Measurements from ENCODE around the gene MYD88.
A peak's percentile ranks its signal among the peaks of the same experiment; 100 is the strongest.
"Not testable (repeated sequence)": the region's sequence is repeated elsewhere in the genome, so short reads cannot be mapped to it uniquely, and the experiment has no call there.

The MYD88 gene

DNA sequence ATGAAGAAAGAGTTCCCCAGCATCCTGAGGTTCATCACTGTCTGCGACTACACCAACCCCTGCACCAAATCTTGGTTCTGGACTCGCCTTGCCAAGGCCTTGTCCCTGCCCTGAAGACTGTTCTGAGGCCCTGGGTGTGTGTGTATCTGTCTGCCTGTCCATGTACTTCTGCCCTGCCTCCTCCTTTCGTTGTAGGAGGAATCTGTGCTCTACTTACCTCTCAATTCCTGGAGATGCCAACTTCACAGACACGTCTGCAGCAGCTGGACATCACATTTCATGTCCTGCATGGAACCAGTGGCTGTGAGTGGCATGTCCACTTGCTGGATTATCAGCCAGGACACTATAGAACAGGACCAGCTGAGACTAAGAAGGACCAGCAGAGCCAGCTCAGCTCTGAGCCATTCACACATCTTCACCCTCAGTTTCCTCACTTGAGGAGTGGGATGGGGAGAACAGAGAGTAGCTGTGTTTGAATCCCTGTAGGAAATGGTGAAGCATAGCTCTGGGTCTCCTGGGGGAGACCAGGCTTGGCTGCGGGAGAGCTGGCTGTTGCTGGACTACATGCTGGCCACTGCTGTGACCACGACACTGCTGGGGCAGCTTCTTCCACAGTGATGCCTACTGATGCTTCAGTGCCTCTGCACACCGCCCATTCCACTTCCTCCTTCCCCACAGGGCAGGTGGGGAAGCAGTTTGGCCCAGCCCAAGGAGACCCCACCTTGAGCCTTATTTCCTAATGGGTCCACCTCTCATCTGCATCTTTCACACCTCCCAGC, 2.9 kb downstream of the MYD88 start:
- no peak for FAIRE-seq

GRCh38 chr3:38141952-38142273, 3.5 kb downstream of the MYD88 start:
- DNase-seq (ENCODE audit: low spot score) (peak; percentile 40), FAIRE-seq (no peak)

More for the DNA sequence above, 2.9 kb downstream of the MYD88 start:
- no peak for DNase-seq (ENCODE audit: low spot score)

- FAIRE-seq (no peak), DNase-seq (ENCODE audit: low spot score) (no peak)
Observed at GRCh38 chr3:38142959-38143358, 4.5 kb downstream of the MYD88 start.

DNA sequence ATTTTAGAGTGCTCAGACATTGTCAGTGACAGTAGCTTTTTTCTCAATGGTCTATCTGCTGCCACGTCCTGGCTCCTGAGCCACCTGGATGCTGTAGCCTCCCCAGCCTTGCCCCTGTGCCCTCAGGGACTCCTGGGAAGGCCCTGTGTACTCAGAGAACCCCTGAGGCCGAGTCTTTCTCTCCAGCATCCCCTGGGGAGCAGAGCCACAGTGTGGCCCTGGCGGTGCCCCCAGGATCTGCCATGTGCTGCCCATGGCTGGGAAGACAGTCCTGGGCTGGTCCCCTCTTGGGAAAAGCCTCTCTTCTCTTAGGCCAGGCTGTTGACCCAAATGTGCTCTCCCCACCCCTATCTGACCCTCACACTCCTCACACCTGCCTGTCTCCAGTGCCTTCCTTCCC, 5.0 kb downstream of the MYD88 start:
- FAIRE-seq: no peak

GRCh38 chr3:38146504-38146903, 8.0 kb downstream of the MYD88 start:
- DNase-seq (ENCODE audit: low spot score): no peak
- FAIRE-seq: no peak

More for the DNA sequence above, 5.0 kb downstream of the MYD88 start:
- no peak for DNase-seq (ENCODE audit: low spot score)

- FAIRE-seq (no peak), DNase-seq (ENCODE audit: low spot score) (no peak)
Observed at GRCh38 chr3:38147421-38147820, 9.0 kb downstream of the MYD88 start.

- FAIRE-seq: no peak
- no peak for DNase-seq (ENCODE audit: low spot score)
Observed at GRCh38 chr3:38148311-38148882, 9.9 kb downstream of the MYD88 start.

DNA sequence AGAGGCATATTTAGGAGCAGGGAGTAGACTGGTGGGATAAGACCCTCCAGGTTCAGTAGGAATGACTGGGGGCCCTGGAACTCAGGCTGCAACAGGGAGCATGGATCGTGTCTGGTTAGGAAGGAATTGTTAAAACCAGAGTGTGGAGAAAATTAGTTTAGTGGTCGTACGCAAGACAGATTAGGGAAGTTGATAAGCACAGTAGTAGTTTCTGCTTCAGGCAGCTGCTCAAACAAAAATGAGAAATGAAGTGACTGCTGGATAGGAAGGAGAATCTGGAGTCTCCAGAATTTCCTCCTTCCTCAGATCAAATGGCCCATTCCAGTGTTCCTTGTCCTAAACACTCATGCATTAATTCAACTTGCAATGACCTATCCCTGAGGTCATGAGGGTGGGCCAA, 11.2 kb downstream of the MYD88 start:
- no peak for FAIRE-seq
- no peak for DNase-seq (ENCODE audit: low spot score)

DNA sequence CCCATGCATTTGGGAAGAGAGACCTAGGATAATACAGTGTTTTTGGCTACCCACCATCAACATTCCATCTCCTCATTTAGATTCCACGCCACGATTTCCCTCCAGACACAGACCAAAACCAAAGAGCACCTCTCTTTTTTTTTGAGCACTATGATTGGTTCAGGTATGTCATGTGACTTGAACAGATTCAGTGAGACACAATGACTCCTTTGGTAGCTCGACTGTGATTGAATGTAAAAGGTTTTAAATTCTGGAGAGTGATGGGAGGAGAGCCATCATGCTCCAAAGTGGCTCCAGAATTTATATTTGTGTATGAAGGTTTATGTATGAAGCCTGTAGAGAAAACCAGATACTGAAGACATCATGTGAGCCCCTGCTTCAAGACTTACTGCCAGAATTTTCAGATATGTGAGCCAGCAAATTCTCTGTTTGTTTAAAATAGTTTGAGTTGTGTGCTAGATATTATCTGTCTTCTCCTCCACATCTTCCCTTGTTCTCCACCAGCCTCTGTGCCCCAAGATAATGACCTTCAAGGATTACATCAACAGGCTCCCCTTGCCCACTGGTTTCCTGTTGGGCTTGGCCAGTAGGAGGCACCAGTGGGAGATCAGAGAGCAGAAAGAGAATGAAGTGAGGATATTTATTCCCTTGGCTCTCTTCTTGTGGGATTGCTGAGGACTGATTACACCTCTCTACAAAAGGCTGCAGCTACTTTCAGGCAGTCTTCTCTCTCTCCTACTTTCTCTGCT, 12.5 kb downstream of the MYD88 start:
- no peak for DNase-seq (ENCODE audit: low spot score)
- FAIRE-seq: no peak

DNA sequence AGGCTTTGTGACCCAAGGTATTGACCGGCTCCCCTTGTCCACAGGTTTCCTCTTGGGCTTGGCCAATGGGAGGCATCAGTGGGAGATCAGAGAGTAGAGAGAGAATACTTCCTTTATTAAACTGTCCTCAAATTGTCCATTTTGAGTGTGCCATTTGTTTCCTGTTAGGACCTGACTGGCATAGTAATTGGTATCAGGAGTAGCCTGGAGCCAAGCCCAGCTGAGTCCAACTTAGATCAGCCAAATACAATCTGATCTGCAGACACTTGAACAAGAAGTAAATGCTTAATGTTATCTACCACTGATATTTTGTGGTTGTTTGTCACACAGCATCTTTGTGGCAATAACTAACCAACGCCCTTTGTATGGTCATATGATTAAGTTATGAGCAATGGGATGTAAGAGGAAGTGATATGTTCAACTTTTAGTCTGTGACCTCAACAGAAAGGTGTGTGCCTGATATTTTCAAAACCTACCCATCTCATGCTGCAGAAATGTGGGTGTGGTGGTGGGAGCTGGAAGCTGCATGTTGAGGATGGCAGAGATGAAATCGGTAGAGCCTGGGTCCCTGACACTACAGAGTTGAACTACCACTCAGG, 13.3 kb downstream of the MYD88 start:
- no peak for FAIRE-seq
- no peak for DNase-seq (ENCODE audit: low spot score)

DNA sequence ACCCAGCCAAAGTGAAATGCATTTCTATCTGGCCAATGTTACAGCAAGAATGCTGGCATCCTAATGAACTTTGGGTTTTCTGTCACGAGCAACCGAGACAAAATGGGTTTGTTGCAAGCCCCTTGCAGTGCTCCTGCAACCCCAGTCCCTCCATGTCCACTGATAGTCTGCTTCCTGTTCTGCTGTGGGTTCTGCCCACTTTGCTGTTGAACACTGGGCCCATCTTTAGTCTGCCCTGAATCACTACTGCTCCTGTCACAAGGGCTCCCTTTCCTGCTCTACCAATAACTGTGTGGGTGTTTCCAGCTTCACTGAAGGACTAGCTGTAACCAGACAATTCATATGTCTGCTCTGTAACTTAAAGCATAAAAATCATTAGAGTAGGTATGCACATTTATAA, 14.1 kb downstream of the MYD88 start:
- FAIRE-seq: no peak

GRCh38 chr3:38153221-38153620, 14.8 kb downstream of the MYD88 start:
- FAIRE-seq (no peak), DNase-seq (ENCODE audit: low spot score) (no peak)

More for the DNA sequence above, 14.1 kb downstream of the MYD88 start:
- DNase-seq (ENCODE audit: low spot score): no peak

- FAIRE-seq (no peak), DNase-seq (ENCODE audit: low spot score) (no peak)
Observed at GRCh38 chr3:38154033-38154494, 15.6 kb downstream of the MYD88 start.

DNA sequence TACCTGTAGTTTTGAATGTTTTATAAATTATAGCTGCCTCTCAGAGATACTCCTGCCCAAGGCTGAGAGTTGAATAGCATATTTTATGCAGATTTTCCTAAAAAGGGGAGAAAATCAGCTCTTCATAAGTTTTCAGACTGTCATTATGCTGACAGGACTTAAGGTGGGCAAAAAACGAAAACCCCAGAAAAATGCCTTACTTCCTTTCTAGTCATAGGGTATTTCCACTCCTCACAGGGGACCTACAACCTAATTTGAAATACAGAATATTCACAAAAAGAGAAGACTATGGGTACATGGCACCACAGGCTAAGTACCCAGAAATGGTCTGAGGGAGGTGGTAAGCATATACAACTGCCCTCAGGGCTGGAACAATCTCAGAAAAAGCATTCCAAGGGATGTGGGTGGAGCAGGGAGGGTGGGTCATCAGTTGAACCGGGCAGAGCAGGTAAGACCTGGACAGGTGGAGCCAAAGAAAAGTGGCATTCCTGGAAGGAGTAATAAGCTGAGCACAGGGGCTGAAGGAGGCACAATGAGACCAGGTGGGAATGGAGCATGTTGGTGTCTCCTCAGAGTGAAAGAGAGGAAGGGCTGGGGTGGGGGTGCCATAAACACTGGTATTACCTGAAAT, 16.3 kb downstream of the MYD88 start:
- DNase-seq (ENCODE audit: low spot score) (no peak), FAIRE-seq (no peak)

- DNase-seq (ENCODE audit: low spot score) (no peak), FAIRE-seq (no peak)
Observed at GRCh38 chr3:38155825-38156224, 17.4 kb downstream of the MYD88 start.

DNA sequence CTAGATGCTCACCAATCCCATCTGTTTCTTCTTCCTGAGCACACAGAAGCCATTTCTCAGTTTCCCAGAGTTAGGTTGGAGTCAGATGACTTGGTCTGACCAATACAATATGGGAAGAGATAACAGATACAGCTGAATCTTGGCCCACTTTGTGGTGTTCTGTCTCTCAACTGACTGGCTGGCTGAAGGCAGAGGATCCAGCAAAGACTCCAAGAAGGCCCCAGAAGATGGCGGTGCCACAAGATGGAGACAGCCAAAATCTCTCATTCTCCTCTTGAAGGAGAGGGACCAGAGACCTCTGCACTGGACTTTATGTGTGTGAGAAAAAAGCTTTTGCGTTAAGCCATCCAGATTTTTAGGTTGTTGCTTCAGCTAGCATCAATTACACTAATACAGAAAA, 18.7 kb downstream of the MYD88 start:
- DNase-seq (ENCODE audit: low spot score) (no peak), FAIRE-seq (no peak)

DNA sequence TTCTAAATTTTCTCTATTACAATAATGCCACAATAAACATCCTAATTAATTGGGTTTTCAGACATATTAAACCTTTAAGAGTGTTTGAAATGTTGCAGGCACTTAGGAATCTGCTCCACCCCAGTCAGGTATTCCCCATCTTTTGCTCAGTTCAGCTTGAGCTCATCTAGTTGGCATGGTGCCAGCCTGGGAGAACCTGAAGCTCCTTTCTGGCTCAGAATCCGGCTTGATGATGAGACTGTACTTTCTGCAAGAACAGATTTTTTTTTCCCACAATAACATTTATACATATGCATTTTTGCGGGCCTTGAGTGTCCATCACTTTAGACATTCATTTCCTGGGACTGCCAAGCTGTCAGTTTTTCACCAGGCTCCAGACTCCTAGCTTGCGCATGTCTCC, 19.1 kb downstream of the MYD88 start:
- peak; percentile 60 for DNase-seq (ENCODE audit: low spot score)
- no peak for FAIRE-seq

- DNase-seq (ENCODE audit: low spot score) (no peak), FAIRE-seq (no peak)
Observed at GRCh38 chr3:38158472-38158871, 20.0 kb downstream of the MYD88 start.

DNA sequence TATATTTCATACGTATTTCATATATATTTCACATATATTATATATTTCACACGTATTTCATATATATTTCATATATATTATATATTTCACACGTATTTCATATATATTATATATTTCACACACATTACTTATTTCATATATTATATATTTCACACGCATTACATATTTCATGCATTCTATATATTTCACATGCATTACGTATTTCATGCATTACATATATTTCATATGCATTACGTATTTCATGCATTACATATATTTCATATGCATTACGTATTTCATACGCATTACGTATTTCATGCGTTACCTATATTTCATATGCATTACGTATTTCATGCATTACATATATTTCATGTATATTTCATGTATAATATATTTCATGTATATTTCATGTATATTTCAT, 22.2 kb downstream of the MYD88 start:
- FAIRE-seq; DNase-seq (ENCODE audit: low spot score): not testable (repeated sequence)

DNA sequence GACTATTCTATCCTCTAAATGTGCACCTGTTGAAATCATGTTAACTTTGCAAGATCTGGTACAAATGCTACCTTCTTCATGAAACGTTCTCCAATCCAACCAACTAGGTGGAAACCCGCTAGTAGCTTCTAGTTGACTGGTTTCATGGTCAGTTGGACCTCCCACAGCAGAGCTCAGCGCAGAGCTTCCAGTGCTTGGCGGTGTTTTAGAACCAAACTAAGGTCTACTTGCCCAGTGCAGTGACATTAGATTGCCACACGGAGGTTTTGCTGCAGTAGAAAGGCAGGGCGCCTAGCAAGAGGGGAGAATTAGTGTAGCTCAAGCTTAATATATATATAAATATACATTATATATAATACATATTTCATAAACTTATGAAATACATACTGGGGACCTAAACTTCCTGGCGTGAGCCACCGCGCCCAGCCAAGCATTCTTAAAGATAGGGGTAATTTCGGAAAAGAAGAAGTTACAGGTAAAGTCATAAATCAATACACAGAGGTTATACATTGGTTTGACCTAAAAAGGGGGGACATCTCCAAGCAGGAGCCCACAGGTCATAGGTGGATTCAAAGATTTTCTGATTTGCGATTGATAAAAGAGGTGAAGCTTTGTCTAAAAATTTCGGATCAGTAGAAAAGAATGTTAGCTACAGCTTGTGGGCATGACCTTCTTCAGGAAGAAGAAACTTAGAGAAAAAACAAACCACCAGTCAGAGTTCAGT, 24.8 kb downstream of the MYD88 start:
- DNase-seq (ENCODE audit: low spot score): no peak
- no peak for FAIRE-seq
